HL-60 (cell line): ENCODE measurements around the gene TESMIN.

ENCODE experiments used
- DNase-seq, 2 experiments: peaks; one replicate each; pipeline ENCODE4 v3.0.0-alpha.2; 2010 to 2020; ENCODE audit warnings: low read depth in 1 of 2, low spot score in 1 of 2
- H3K27ac ChIP-seq: fragments of 250-450 bp; sonication (Bioruptor Pico); replicated peaks from 2 replicates; pipeline ENCODE4 v1.5.1; 2020; ENCODE audit warnings: mild to moderate bottlenecking, moderate library complexity
- H3K27me3 ChIP-seq: fragments of 250-450 bp; sonication (Bioruptor Pico); 2 replicates; pipeline ENCODE4 v1.5.1; 2021; ENCODE audit warnings: mild to moderate bottlenecking, moderate library complexity; ENCODE audit not compliant: insufficient read depth, poor library complexity, severe bottlenecking
- H3K4me3 ChIP-seq: replicated peaks from 2 replicates; pipeline ENCODE4 v1.5.1; 2011; ENCODE audit warnings: mild to moderate bottlenecking, control low read depth, low read length; ENCODE audit not compliant: insufficient read depth
- GABPA ChIP-seq: IDR thresholded peaks from 2 replicates; pipeline ENCODE4 v1.6.1; 2012; ENCODE audit warnings: low read depth
- POLR2AphosphoS5 ChIP-seq: IDR thresholded peaks from 2 replicates; pipeline ENCODE4 v1.6.1; 2012; ENCODE audit warnings: low read depth
- SPI1 ChIP-seq: IDR thresholded peaks from 2 replicates; pipeline ENCODE4 v1.6.1; 2012; ENCODE audit warnings: low read depth, mild to moderate bottlenecking, borderline replicate concordance
- TF ChIP-seq, protein P1 (sequence below): IDR thresholded peaks from 2 replicates; pipeline ENCODE4 v1.6.1; 2012; ENCODE audit warnings: low read depth; ENCODE audit not compliant: insufficient replicate concordance
- TF ChIP-seq, protein P2 (sequence below): IDR thresholded peaks from one replicate; pipeline ENCODE4 v1.5.1; 2011; ENCODE audit warnings: low read length, control low read depth, inconsistent platforms; ENCODE audit not compliant: insufficient read depth

Gene TESMIN

DNA sequence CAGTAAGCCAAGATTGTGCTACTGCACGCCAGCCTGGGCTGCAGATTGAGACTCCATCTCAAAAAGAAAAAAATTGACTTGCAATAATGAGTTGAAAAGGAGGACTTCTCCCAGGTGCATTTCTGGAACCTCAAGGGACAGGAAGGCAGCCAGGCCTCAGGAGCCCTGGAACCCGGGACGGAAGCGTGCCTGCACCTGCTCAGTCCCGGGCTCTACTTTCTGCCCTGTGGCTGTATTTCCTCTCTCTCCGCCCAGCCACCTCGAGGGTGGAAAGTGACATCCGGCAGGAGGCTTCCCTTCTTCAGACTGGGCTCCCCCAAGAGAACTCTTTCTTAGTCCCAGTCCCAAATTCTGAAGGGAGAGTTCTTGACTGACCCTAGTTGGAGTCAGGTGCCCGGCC, 87.2 kb downstream of the TESMIN start:
- no peak for DNase-seq
- Histone ChIP-seq H3K27ac (no peak overlapping the region), H3K27me3 (no peaks in the 10 kb centered on the region), H3K4me3 (no peak overlapping the region)
- TF ChIP-seq, protein P1, sequence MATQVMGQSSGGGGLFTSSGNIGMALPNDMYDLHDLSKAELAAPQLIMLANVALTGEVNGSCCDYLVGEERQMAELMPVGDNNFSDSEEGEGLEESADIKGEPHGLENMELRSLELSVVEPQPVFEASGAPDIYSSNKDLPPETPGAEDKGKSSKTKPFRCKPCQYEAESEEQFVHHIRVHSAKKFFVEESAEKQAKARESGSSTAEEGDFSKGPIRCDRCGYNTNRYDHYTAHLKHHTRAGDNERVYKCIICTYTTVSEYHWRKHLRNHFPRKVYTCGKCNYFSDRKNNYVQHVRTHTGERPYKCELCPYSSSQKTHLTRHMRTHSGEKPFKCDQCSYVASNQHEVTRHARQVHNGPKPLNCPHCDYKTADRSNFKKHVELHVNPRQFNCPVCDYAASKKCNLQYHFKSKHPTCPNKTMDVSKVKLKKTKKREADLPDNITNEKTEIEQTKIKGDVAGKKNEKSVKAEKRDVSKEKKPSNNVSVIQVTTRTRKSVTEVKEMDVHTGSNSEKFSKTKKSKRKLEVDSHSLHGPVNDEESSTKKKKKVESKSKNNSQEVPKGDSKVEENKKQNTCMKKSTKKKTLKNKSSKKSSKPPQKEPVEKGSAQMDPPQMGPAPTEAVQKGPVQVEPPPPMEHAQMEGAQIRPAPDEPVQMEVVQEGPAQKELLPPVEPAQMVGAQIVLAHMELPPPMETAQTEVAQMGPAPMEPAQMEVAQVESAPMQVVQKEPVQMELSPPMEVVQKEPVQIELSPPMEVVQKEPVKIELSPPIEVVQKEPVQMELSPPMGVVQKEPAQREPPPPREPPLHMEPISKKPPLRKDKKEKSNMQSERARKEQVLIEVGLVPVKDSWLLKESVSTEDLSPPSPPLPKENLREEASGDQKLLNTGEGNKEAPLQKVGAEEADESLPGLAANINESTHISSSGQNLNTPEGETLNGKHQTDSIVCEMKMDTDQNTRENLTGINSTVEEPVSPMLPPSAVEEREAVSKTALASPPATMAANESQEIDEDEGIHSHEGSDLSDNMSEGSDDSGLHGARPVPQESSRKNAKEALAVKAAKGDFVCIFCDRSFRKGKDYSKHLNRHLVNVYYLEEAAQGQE = no peak
- TF ChIP-seq GABPA = no peak
- no peak for TF ChIP-seq POLR2AphosphoS5
- TF ChIP-seq, protein P2, sequence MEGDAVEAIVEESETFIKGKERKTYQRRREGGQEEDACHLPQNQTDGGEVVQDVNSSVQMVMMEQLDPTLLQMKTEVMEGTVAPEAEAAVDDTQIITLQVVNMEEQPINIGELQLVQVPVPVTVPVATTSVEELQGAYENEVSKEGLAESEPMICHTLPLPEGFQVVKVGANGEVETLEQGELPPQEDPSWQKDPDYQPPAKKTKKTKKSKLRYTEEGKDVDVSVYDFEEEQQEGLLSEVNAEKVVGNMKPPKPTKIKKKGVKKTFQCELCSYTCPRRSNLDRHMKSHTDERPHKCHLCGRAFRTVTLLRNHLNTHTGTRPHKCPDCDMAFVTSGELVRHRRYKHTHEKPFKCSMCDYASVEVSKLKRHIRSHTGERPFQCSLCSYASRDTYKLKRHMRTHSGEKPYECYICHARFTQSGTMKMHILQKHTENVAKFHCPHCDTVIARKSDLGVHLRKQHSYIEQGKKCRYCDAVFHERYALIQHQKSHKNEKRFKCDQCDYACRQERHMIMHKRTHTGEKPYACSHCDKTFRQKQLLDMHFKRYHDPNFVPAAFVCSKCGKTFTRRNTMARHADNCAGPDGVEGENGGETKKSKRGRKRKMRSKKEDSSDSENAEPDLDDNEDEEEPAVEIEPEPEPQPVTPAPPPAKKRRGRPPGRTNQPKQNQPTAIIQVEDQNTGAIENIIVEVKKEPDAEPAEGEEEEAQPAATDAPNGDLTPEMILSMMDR = no peak
- no peak for TF ChIP-seq SPI1

DNA sequence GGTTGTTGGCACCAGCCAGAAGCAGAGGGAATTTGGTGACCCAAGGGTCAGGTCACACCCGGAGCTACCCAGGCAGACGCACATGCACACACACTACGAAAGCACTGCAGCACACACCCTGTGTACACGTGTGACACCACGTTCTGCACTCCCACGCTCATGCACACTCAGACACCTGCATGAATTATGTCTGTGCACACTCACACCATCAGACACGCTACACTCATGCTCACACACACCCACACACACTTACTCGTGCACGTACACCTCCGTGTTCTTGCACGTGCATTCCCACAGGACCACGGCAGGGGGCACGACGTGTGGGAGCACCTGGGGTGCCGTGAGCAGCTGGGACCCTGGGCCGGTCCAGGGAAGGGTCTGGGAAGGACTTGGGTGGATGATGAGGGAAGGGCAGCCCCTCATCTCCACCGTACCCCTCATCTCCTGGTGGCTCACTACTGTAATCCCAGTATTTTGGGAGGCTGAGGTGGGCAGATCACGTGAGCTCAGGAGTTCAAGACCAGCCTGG, 87.8 kb downstream of the TESMIN start:
- DNase-seq = no peak
- no peak overlapping the region for H3K27ac ChIP-seq
- TF ChIP-seq GABPA (no peak), POLR2AphosphoS5 (no peak), SPI1 (no peak)
- TF ChIP-seq, protein P2 = no peak
- TF ChIP-seq, protein P1 = no peak
- H3K4me3 ChIP-seq = no peak overlapping the region
- H3K27me3 ChIP-seq = no peaks in the 10 kb centered on the region

DNA sequence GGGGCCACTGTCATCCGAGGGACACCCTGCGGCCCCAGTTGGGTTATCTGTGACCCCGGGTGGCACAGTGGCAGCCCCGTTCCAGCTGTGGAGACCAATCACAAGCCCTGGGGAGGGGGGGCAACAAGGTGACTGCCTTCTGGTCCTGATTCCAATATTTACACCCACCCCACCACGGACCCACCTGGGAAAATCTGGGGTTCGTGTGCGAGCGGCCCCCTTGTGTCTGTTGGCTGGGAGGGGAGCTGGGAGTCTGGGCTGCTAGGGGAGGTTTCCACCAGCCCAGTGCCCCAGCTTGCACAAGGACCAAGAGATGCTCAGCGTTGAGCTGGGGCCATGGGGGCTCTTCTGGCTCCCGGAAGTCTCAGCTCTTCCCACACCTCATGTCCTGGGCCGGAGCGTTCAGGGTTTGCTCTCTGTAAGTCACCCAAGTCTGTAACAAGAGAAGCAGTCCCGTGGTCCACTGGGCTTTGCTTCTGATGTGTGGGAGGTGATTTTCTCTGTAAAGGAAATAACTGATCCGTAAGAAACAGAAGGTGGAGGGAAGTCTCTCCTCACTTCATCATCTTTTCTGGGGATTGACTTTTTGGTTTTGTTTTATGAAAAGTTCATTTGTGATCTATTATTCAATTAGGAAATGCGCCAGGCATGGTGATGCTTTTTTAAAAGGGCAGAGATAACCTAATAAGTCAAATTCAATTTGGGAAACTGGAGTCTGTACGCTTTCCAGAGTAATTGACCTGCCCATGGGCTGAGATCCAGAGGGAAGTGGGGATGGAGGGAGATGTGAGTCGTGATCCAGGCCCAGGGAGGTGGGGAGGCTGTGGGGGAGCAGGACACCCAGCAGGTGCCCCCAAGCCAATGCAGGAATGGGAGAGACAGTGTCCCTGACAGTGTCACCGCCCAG, 89.4 kb downstream of the TESMIN start:
- DNase-seq = no peak
- no peaks in the 10 kb centered on the region for H3K27me3 ChIP-seq

More for the DNA sequence above, 89.4 kb downstream of the TESMIN start:
- TF ChIP-seq POLR2AphosphoS5 (no peak), SPI1 (no peak), GABPA (no peak)
- TF ChIP-seq, protein P2 = no peak
- TF ChIP-seq, protein P1 = no peak
- H3K4me3 ChIP-seq = no peak overlapping the region
- no peak overlapping the region for H3K27ac ChIP-seq
